HG03025 (cell line): Measurements from ENCODE around the gene CSMD2.
A peak's percentile ranks its signal among the peaks of the same experiment; 100 is the strongest.

Source experiments
- ATAC-seq: cut with Tn5 transposase; IDR thresholded peaks from one replicate; pipeline ENCODE4 v1.9.1; 2021; ENCODE audit warnings: mild to moderate bottlenecking, moderate library complexity; ENCODE audit not compliant: unreplicated experiment, low FRiP score

The CSMD2 gene

GRCh38 chr1:33482412-33482811, 682.6 kb downstream of the CSMD2 start:
- no peak for ATAC-seq

GRCh38 chr1:33477451-33477850, 687.6 kb downstream of the CSMD2 start:
- no peak for ATAC-seq

GRCh38 chr1:33473900-33474299, 691.1 kb downstream of the CSMD2 start:
- no peak for ATAC-seq

GRCh38 chr1:33472269-33472980, 692.6 kb downstream of the CSMD2 start, which contains the start of gene ZSCAN20:
ZSCAN20 (plus strand) TSS chr1:33472645; CDS start chr1:33479289, 6,644 bp downstream.
- peak; percentile 78 for ATAC-seq

GRCh38 chr1:33471416-33471815, 693.6 kb downstream of the CSMD2 start:
- ATAC-seq: no peak

GRCh38 chr1:33470495-33471012, 694.5 kb downstream of the CSMD2 start:
- ATAC-seq: no peak

- ATAC-seq: no peak
These were observed 695.3 kb downstream of the CSMD2 start for GRCh38 chr1:33469691-33470090.

GRCh38 chr1:33468967-33469366, 696.1 kb downstream of the CSMD2 start:
- ATAC-seq: no peak

- ATAC-seq: no peak
These were observed 696.5 kb downstream of the CSMD2 start for GRCh38 chr1:33468531-33468930.

- ATAC-seq: no peak
These were observed 697.0 kb downstream of the CSMD2 start for GRCh38 chr1:33468011-33468410.

- no peak for ATAC-seq
These were observed 698.9 kb downstream of the CSMD2 start for GRCh38 chr1:33466159-33466558.

- no peak for ATAC-seq
These were observed 699.7 kb downstream of the CSMD2 start for GRCh38 chr1:33465316-33465715.

- no peak for ATAC-seq
These were observed 700.5 kb downstream of the CSMD2 start for GRCh38 chr1:33464552-33464951.
